Cardiac muscle cell (in vitro differentiated cells and primary cell): ENCODE measurements around the gene WDR13. TPM values are rescaled to one million over a fixed set of nuclear protein-coding genes. Genes with fewer than 3 reads are reported as not detected.

Experiments
- DNase-seq, 2 donors: peaks; one replicate each; pipeline versions ENCODE4 v3.0.0 to v3.0.0-alpha.2; 2010 to 2017; ENCODE audit warnings: low read depth in 1 of 2, low spot score in 1 of 2
- H3K27ac ChIP-seq: fragments of 200-600 bp; sonication (generic); 2 replicates; pipeline ENCODE4 v1.5.1; 2016
- H3K27me3 ChIP-seq: fragments of 200-600 bp; sonication (generic); 2 replicates; pipeline ENCODE4 v1.6.0; 2016; ENCODE audit warnings: control low read depth
- H3K36me3 ChIP-seq: fragments of 200-600 bp; sonication (generic); 2 replicates; pipeline ENCODE4 v1.5.1; 2016; ENCODE audit warnings: control low read depth
- H3K4me1 ChIP-seq: fragments of 200-600 bp; sonication (generic); 2 replicates; pipeline ENCODE4 v1.8.1; 2017; ENCODE audit warnings: low read depth, mild to moderate bottlenecking, mixed run types
- H3K4me3 ChIP-seq: fragments of 200-600 bp; sonication (generic); 2 replicates; pipeline ENCODE4 v1.5.1; 2016; ENCODE audit warnings: mild to moderate bottlenecking
- H3K9me3 ChIP-seq: fragments of 200-600 bp; sonication (generic); 2 replicates; pipeline ENCODE4 v1.5.1; 2017; ENCODE audit warnings: low read depth, mild to moderate bottlenecking, control low read depth
- polyA plus RNA-seq: library from polyadenylated mRNA; unstranded; fragments of >200 nt; fragmentation: Nextera tagmentation; extraction: Ambion mirVana; gene quantifications from 2 replicates; pipeline ENCODE4 v1.2.1, GENCODE V29; 2016
- total RNA-seq: library from RNA; depleted of rRNA; stranded (reverse); fragments of >200 nt; gene quantifications from 2 replicates; pipeline ENCODE4 v1.2.3, GENCODE V29; 2016
- TF ChIP-seq, protein P1 (sequence below): IDR thresholded peaks from 2 replicates; pipeline ENCODE4 v1.5.1; 2012; ENCODE audit warnings: low read depth, mild to moderate bottlenecking, low read length

WDR13 gene
- total and polyA plus RNA-seq, 2 experiments from 2014 or later: 151 to 168 TPM

DNA sequence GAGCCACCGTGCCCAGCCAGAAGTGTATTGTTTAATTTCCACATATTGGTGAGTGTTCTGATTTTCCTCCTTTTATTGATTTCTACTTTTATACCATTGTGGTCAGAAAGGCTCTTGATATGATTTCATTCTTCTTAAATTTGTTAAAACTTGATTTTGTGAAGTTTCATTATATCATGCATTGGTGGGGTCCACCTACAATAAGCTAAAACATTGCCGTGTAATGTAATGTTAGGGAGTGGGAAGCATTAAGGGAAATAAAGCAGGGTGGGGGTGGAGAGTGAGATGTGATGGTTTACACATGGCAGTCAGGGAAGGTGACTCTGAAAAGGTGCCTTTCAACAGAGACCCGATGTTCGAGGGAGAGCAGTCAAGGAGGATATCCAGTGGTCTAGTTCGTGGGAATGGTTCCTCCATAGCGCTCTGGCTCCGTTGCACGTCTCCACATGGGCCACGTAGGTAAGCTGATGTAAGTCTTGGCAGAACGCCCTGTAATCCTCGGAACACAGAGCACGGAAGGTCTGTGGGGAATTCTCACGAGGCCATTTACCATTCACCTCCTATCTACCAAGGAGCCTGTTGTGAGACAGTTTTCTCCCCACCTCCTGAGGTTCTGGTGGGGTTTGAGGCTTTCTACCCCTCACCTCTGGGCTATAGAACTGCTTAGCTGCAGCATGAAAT, 7.7 kb upstream of the WDR13 start:
- TF ChIP-seq, protein P1, sequence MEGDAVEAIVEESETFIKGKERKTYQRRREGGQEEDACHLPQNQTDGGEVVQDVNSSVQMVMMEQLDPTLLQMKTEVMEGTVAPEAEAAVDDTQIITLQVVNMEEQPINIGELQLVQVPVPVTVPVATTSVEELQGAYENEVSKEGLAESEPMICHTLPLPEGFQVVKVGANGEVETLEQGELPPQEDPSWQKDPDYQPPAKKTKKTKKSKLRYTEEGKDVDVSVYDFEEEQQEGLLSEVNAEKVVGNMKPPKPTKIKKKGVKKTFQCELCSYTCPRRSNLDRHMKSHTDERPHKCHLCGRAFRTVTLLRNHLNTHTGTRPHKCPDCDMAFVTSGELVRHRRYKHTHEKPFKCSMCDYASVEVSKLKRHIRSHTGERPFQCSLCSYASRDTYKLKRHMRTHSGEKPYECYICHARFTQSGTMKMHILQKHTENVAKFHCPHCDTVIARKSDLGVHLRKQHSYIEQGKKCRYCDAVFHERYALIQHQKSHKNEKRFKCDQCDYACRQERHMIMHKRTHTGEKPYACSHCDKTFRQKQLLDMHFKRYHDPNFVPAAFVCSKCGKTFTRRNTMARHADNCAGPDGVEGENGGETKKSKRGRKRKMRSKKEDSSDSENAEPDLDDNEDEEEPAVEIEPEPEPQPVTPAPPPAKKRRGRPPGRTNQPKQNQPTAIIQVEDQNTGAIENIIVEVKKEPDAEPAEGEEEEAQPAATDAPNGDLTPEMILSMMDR: no peak
- no peak overlapping the region for H3K4me3 ChIP-seq

DNA sequence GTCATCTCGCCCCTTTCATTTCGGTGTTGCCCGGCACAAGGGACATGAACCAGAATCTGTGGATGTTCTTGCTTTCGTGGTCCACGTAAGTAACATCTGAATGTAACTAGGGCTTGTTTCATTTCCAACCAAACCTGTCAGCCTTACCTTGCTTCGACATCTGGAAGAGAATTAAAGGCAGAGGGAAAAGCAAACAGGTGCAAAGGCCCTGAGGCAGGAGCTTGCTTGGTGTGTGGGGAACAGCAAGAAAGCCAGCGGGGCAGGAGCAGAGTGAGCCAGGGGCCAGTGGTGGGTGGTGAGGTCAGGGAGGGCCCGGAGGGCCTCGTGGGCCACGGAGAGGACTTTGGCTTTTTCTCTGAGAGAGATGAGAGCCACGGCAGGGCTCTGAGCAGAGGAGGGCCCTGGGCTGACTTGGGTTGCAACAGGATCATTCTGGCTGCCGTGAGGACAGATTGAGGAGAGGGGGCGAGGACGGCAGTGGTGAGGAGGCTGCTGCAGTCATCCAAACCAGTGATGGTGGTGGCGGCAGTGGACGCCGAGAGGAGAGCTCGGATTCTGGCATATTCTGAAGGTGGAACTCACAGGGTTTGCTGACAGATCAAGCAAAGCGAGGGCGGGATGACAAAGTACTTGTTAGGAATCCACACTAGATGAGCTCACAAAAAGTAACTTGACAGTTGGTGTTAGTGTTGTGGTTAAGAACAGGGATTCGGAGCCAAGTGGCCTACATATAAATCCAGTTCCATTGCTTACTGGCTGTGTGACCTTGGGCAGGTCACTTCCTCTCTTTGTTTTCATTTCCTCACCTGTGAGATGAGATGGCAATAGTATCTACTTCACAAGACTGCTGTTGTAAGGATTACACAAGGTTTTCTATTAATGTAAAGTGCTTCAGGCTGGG, 6.8 kb upstream of the WDR13 start:
- Histone ChIP-seq H3K4me3 (no peak overlapping the region), H3K27me3 (no peaks in the 10 kb centered on the region), H3K36me3 (no peaks in the 10 kb centered on the region), H3K27ac (no peak overlapping the region), H3K9me3 (no peaks in the 10 kb centered on the region), H3K4me1 (no peaks in the 10 kb centered on the region)
- peak in 1 of 2 donors; percentile 55 for DNase-seq
- TF ChIP-seq, protein P1: no peak

More for the DNA sequence above, 7.7 kb upstream of the WDR13 start:
- DNase-seq: peak in 1 of 2 donors; percentile 66
- H3K4me1 ChIP-seq: no peaks in the 10 kb centered on the region
- no peak overlapping the region for H3K27ac ChIP-seq
- H3K36me3 ChIP-seq: no peaks in the 10 kb centered on the region
- no peaks in the 10 kb centered on the region for H3K27me3 ChIP-seq
- H3K9me3 ChIP-seq: no peaks in the 10 kb centered on the region

DNA sequence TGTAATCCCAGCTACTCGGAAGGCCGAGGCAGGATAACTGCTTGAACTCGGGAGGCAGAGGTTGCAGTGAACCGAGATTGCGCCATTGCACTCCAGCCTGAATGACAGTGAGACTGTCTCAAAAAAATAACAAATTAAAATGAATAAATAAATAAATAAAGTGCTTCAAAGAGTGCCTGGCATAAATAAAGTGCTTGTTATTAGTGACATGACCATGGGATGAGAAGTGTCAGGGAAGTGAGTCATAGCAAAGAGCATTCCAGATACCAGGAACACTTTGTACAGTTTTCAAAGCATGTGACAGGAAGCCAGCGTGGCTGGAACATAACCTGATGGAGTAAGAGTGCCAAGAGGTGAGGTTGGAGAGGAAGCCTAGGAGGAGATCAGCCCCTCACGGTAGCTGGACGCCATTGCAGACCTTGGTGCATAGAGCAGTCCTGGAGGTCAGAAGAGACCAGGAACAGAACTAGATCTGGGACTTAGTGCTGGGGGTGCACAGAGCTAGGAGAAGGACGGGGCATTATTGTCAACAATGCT, 6.0 kb upstream of the WDR13 start:
- Histone ChIP-seq H3K27me3 (no peaks in the 10 kb centered on the region), H3K9me3 (no peaks in the 10 kb centered on the region), H3K4me1 (no peaks in the 10 kb centered on the region), H3K36me3 (no peaks in the 10 kb centered on the region), H3K27ac (no peak overlapping the region), H3K4me3 (no peak overlapping the region)
- peak in 1 of 2 donors; percentile 90 for DNase-seq
- TF ChIP-seq, protein P1: peak; percentile 42

DNA sequence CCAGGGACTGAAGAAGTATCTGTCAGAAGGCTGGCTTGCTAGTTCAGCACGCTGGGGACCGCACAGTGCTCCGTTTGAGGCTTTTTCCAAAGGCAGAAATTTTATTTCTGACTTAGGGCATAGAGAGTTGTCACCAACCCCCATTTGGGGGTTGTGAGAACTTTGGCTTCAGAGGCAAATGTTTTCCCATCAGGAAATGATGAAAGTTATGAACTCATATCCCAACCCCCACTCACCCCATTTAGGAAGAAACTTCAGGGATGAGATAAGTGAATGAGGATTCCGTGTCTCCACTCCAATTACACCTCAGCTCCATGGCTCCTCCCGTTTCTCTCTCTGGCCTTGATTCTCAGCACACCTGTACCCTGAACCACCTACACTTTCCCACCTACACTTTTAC, 4.3 kb upstream of the WDR13 start:
- no peaks in the 10 kb centered on the region for H3K36me3 ChIP-seq
- no peaks in the 10 kb centered on the region for H3K4me1 ChIP-seq
- DNase-seq: peak in 1 of 2 donors; percentile 76
- no peak overlapping the region for H3K4me3 ChIP-seq
- H3K9me3 ChIP-seq: no peaks in the 10 kb centered on the region
- no peak overlapping the region for H3K27ac ChIP-seq
- no peaks in the 10 kb centered on the region for H3K27me3 ChIP-seq
- TF ChIP-seq, protein P1: no peak

DNA sequence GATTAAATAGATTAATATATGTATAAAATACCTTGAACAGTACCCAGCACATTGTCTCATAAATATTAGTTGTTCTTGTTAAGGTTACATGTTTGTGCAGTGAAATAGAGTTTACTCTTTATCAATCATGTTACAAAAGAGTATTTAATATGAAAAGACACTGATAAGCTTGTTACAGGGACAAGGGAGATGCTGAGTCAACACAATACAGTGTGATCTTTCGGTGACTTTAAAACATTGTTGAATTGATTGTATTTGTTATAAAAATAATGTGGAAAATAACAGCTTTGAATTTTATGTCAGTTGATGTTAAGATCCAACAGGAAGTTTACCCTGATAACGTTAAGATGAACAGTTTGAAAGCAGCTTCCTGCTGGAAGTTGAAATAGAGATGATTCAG, 1.4 kb upstream of the WDR13 start:
- no peaks in the 10 kb centered on the region for H3K27me3 ChIP-seq
- H3K4me3 ChIP-seq: no peak overlapping the region
- no peaks in the 10 kb centered on the region for H3K36me3 ChIP-seq
- H3K9me3 ChIP-seq: no peaks in the 10 kb centered on the region
- H3K4me1 ChIP-seq: no peaks in the 10 kb centered on the region
- H3K27ac ChIP-seq: no peak overlapping the region
- no peak for DNase-seq
- TF ChIP-seq, protein P1: no peak
